ENCODE data around the gene GSKIP. TPM values are rescaled to one million over a fixed set of nuclear protein-coding genes. Genes with fewer than 3 reads are reported as not detected.

The GSKIP gene
- total RNA-seq, 2 donors from 2014 or later = 43.7 to 44.4 TPM

DNA sequence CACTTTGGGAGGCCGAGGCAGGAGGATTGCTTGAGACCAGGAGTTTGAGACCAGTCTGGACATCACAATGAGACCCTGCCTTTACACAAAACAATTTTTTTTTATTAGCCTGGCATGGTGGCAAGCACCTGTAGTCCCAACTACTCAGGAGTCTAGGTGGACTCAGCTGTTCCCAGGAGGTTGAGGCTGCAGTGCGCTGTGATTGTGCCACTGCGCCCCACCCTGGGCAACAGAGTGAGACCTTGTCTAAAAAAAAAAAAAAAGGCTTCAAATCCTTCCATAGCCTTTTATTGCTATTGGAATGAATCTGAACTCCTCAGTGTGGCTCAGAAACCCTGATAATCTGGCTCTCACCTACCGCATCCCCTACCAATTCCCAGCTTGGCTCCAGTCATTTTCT is 54.7 kb downstream of the GSKIP start:
- peaks cover 10% of the 10 kb centered on the region for H3K27me3 Mint-ChIP-seq (ENCODE audit: insufficient read depth)
- H3K4me1 Mint-ChIP-seq = no peaks in the 10 kb centered on the region
- Histone ChIP-seq H3K4me1 (ENCODE audit: control insufficient read depth, insufficient read depth, low read length) (no peaks in the 10 kb centered on the region), H3K4me3 (ENCODE audit: low read length) (no peak overlapping the region), H3K9ac (ENCODE audit: extremely low read depth, low read length, poor library complexity, severe bottlenecking) (no peak overlapping the region), H3K36me3 (ENCODE audit: control insufficient read depth, insufficient read depth, low read length) (no peaks in the 10 kb centered on the region), H3K27me3 (ENCODE audit: control insufficient read depth, insufficient read depth, low read length, poor library complexity, severe bottlenecking) (no peaks in the 10 kb centered on the region), H3K9me3 (ENCODE audit: control insufficient read depth, low read length) (no peaks in the 10 kb centered on the region), H3K27ac (ENCODE audit: low read depth, low read length) (no peak overlapping the region)
- no peaks in the 10 kb centered on the region for H3K9me3 Mint-ChIP-seq
- WGBS, 2 experiments (ENCODE audit: insufficient coverage in 1 of 2, insufficient read length in 1 of 2) = 92 to 95% methylated on average over 2 to 4 of the region's 4 CpGs
- no peak overlapping the region for H3K27ac Mint-ChIP-seq
- no peak for DNase-seq
- TF ChIP-seq, protein P1, sequence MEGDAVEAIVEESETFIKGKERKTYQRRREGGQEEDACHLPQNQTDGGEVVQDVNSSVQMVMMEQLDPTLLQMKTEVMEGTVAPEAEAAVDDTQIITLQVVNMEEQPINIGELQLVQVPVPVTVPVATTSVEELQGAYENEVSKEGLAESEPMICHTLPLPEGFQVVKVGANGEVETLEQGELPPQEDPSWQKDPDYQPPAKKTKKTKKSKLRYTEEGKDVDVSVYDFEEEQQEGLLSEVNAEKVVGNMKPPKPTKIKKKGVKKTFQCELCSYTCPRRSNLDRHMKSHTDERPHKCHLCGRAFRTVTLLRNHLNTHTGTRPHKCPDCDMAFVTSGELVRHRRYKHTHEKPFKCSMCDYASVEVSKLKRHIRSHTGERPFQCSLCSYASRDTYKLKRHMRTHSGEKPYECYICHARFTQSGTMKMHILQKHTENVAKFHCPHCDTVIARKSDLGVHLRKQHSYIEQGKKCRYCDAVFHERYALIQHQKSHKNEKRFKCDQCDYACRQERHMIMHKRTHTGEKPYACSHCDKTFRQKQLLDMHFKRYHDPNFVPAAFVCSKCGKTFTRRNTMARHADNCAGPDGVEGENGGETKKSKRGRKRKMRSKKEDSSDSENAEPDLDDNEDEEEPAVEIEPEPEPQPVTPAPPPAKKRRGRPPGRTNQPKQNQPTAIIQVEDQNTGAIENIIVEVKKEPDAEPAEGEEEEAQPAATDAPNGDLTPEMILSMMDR (conservative IDR thresholded peaks at IDR 0.05) = no peak
- H3K4me3 Mint-ChIP-seq = no peak overlapping the region
- no peaks in the 10 kb centered on the region for H3K36me3 Mint-ChIP-seq (ENCODE audit: low read depth)

DNA sequence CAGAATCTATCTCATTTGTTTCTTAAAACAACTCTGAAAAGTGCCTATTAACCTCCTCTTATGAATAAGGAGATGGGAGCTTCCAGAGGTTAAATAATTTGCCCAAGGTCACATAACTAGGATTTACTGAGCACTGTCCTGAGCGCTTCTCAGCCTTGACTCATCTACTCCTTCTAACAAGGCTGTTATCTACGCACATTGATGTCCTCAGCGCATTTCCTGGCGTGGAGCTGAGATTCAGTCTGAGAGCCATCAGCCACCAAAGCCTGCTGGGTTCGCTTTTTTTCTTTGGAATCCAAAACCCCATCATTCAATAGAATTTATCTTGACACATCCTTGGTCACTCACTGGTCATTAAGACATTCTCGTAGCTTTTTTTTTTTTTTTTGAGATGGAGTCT is 57.9 kb downstream of the GSKIP start:
- Histone ChIP-seq H3K9ac (ENCODE audit: extremely low read depth, low read length, poor library complexity, severe bottlenecking) (no peak overlapping the region), H3K27ac (ENCODE audit: low read depth, low read length) (no peak overlapping the region), H3K36me3 (ENCODE audit: control insufficient read depth, insufficient read depth, low read length) (no peaks in the 10 kb centered on the region), H3K4me3 (ENCODE audit: low read length) (no peak overlapping the region), H3K9me3 (ENCODE audit: control insufficient read depth, low read length) (no peaks in the 10 kb centered on the region), H3K27me3 (ENCODE audit: control insufficient read depth, insufficient read depth, low read length, poor library complexity, severe bottlenecking) (no peaks in the 10 kb centered on the region), H3K4me1 (ENCODE audit: control insufficient read depth, insufficient read depth, low read length) (no peaks in the 10 kb centered on the region)
- peaks cover 1% of the 10 kb centered on the region for H3K27me3 Mint-ChIP-seq (ENCODE audit: insufficient read depth)
- peaks cover 2% of the 10 kb centered on the region for H3K4me1 Mint-ChIP-seq
- 88 to 95% methylated on average over 6 of the region's 6 CpGs for WGBS, 2 experiments (ENCODE audit: insufficient coverage in 1 of 2, insufficient read length in 1 of 2)
- no peaks in the 10 kb centered on the region for H3K36me3 Mint-ChIP-seq (ENCODE audit: low read depth)
- no peak overlapping the region for H3K27ac Mint-ChIP-seq
- H3K4me3 Mint-ChIP-seq = no peak overlapping the region
- TF ChIP-seq, protein P1 (conservative IDR thresholded peaks at IDR 0.05) = no peak
- no peak for DNase-seq
- no peaks in the 10 kb centered on the region for H3K9me3 Mint-ChIP-seq

DNA sequence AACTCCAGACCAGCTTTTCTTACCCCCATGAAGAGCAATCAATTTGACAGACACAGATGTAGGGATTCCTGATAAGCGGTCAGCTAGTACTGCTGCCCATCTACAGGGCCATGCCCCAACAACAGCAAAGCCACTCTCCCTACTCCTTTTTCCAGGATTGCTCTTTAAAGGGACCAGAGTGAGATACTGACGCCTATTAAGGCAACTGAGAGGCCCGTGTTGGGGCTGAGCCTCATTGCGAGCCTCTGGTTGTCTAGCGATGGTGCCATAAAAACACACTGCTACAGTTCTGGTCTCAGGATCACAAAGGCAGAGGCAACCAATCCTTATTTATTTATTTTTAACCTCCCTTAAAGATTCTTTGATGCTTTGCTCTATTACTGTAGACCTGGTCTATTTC is 59.7 kb downstream of the GSKIP start:
- H3K4me3 ChIP-seq (ENCODE audit: low read length) = no peak overlapping the region
- Mint-ChIP-seq H3K36me3 (ENCODE audit: low read depth) (no peaks in the 10 kb centered on the region), H3K27ac (no peak overlapping the region), H3K9me3 (peaks cover 2% of the 10 kb centered on the region), H3K4me3 (no peak overlapping the region), H3K4me1 (peaks cover 2% of the 10 kb centered on the region), H3K27me3 (ENCODE audit: insufficient read depth) (peaks cover 1% of the 10 kb centered on the region)
- no peaks in the 10 kb centered on the region for H3K9me3 ChIP-seq (ENCODE audit: control insufficient read depth, low read length)
- WGBS, 2 experiments (ENCODE audit: insufficient coverage in 1 of 2, insufficient read length in 1 of 2) = 92% methylated on average over 5 of the region's 5 CpGs
- DNase-seq = no peak
- no peaks in the 10 kb centered on the region for H3K36me3 ChIP-seq (ENCODE audit: control insufficient read depth, insufficient read depth, low read length)
- H3K27me3 ChIP-seq (ENCODE audit: control insufficient read depth, insufficient read depth, low read length, poor library complexity, severe bottlenecking) = no peaks in the 10 kb centered on the region
- H3K9ac ChIP-seq (ENCODE audit: extremely low read depth, low read length, poor library complexity, severe bottlenecking) = no peak overlapping the region
- TF ChIP-seq, protein P1 (conservative IDR thresholded peaks at IDR 0.05) = no peak
- H3K27ac ChIP-seq (ENCODE audit: low read depth, low read length) = peak overlapping the region; percentile 78
- no peaks in the 10 kb centered on the region for H3K4me1 ChIP-seq (ENCODE audit: control insufficient read depth, insufficient read depth, low read length)
